HG02973 (cell line): Measurements from ENCODE around the gene TRMU.

Source experiments
- ATAC-seq: cut with Tn5 transposase; IDR thresholded peaks from one replicate; pipeline ENCODE4 v1.9.1; 2021; ENCODE audit warnings: moderate library complexity; ENCODE audit not compliant: unreplicated experiment

Gene TRMU

GRCh38 chr22:46355369-46355995 is 20.0 kb downstream of the TRMU start:
- no peak for ATAC-seq

GRCh38 chr22:46355996-46356471 is 20.5 kb downstream of the TRMU start:
- ATAC-seq: no peak

- no peak for ATAC-seq
These were observed 21.3 kb downstream of the TRMU start for GRCh38 chr22:46356496-46357480.

GRCh38 chr22:46357711-46358520 is 22.4 kb downstream of the TRMU start:
- no peak for ATAC-seq

GRCh38 chr22:46358766-46359165 is 23.3 kb downstream of the TRMU start:
- ATAC-seq: no peak

- no peak for ATAC-seq
These were observed 23.8 kb downstream of the TRMU start for GRCh38 chr22:46359362-46359761.

- no peak for ATAC-seq
These were observed 24.6 kb downstream of the TRMU start for GRCh38 chr22:46360097-46360496.

GRCh38 chr22:46360891-46361290 is 25.4 kb downstream of the TRMU start:
- no peak for ATAC-seq

GRCh38 chr22:46361826-46362202 is 26.3 kb downstream of the TRMU start:
- ATAC-seq: no peak

- ATAC-seq: no peak
These were observed 26.9 kb downstream of the TRMU start for GRCh38 chr22:46362203-46362933.

- ATAC-seq: no peak
These were observed 27.5 kb downstream of the TRMU start for GRCh38 chr22:46362934-46363515.

- ATAC-seq: no peak
These were observed 28.3 kb downstream of the TRMU start for GRCh38 chr22:46363611-46364321.

GRCh38 chr22:46364341-46365165 is 29.0 kb downstream of the TRMU start:
- no peak for ATAC-seq

GRCh38 chr22:46365166-46365624 is 29.7 kb downstream of the TRMU start:
- no peak for ATAC-seq

- no peak for ATAC-seq
These were observed 30.8 kb downstream of the TRMU start for GRCh38 chr22:46366327-46366731.

GRCh38 chr22:46366801-46367706 is 31.5 kb downstream of the TRMU start:
- ATAC-seq: no peak

- ATAC-seq: no peak
These were observed 32.2 kb downstream of the TRMU start for GRCh38 chr22:46367707-46368191.
